Hematopoietic multipotent progenitor cell treated with erythropoietin and hydrocortisone succinate and interleukin-3 and kit ligand, for 6 days (in vitro differentiated cells): ENCODE measurements around the gene MAD1L1.

Experiments
- DNase-seq: peaks from one replicate; pipeline ENCODE4 v3.0.0-alpha.2; 2015

MAD1L1 gene

GRCh38 chr7:2151801-2152612, 80.7 kb downstream of the MAD1L1 start:
- DNase-seq = no peak

GRCh38 chr7:2151237-2151636, 81.5 kb downstream of the MAD1L1 start:
- DNase-seq = no peak

GRCh38 chr7:2150445-2150815, 82.3 kb downstream of the MAD1L1 start:
- no peak for DNase-seq

GRCh38 chr7:2149672-2150444, 82.9 kb downstream of the MAD1L1 start:
- DNase-seq = no peak

GRCh38 chr7:2148814-2149213, 83.9 kb downstream of the MAD1L1 start:
- DNase-seq = no peak

GRCh38 chr7:2148189-2148588, 84.6 kb downstream of the MAD1L1 start:
- DNase-seq = no peak

- DNase-seq = no peak
These were observed 85.9 kb downstream of the MAD1L1 start for GRCh38 chr7:2146676-2147472.

GRCh38 chr7:2145835-2146580, 86.7 kb downstream of the MAD1L1 start:
- DNase-seq = no peak

GRCh38 chr7:2144926-2145325, 87.8 kb downstream of the MAD1L1 start:
- DNase-seq = no peak

GRCh38 chr7:2143981-2144595, 88.7 kb downstream of the MAD1L1 start:
- no peak for DNase-seq

GRCh38 chr7:2143450-2143849, 89.3 kb downstream of the MAD1L1 start:
- DNase-seq = no peak

- no peak for DNase-seq
These were observed 90.4 kb downstream of the MAD1L1 start for GRCh38 chr7:2142386-2142785.

GRCh38 chr7:2141651-2142050, 91.1 kb downstream of the MAD1L1 start:
- DNase-seq = no peak

- DNase-seq = no peak
These were observed 91.7 kb downstream of the MAD1L1 start for GRCh38 chr7:2141021-2141410.

- DNase-seq = no peak
These were observed 92.3 kb downstream of the MAD1L1 start for GRCh38 chr7:2140216-2141020.

GRCh38 chr7:2139004-2139699, 93.6 kb downstream of the MAD1L1 start:
- no peak for DNase-seq

GRCh38 chr7:2138146-2138765, 94.5 kb downstream of the MAD1L1 start:
- peak; percentile 60 for DNase-seq

GRCh38 chr7:2134740-2135139, 98.0 kb downstream of the MAD1L1 start:
- no peak for DNase-seq

- no peak for DNase-seq
These were observed 100.5 kb downstream of the MAD1L1 start for GRCh38 chr7:2132243-2132642.

GRCh38 chr7:2131800-2132199, 100.9 kb downstream of the MAD1L1 start:
- DNase-seq = no peak
